ENCODE data around the gene GLI1. TPM values are rescaled to one million over a fixed set of nuclear protein-coding genes. Genes with fewer than 3 reads are reported as not detected.

GLI1 gene
- total and polyA plus RNA-seq, 2 of the 13 experiments (the other 11 are each of a cell fraction or from before 2014, with no cell fraction given), result 0.09 to 0.20 TPM

GRCh38 chr12:57434517-57435223, 24.9 kb upstream of the GLI1 start, which contains the start of gene INHBC (continued):
- 0 out of 2 replicates have a peak, but pooled peaks have one; percentile 39 for TF ChIP-seq NPAS2 (CRISPR knock-in tag; IDR thresholded peaks at IDR 0.05; ENCODE audit: borderline replicate concordance)
- no peak for TF ChIP-seq TRIM22 (IDR thresholded peaks at IDR 0.05)
- no peak for TF ChIP-seq BATF2 (CRISPR knock-in tag; IDR thresholded peaks at IDR 0.05)
- no peak for TF ChIP-seq ZNF256 (CRISPR knock-in tag; conservative IDR thresholded peaks at IDR 0.05)
- TF ChIP-seq EZH2 (conservative IDR thresholded peaks at IDR 0.05; ENCODE audit: low read depth, low read length), result no peak
- TF ChIP-seq NR2F1 (CRISPR knock-in tag; IDR thresholded peaks at IDR 0.05), result 0 out of 4 replicates have a peak, but pooled peaks of 1 of the 2 experiments have one; percentile 5
- TF ChIP-seq ZNF773 (CRISPR knock-in tag; IDR thresholded peaks at IDR 0.05; ENCODE audit: borderline replicate concordance), result no peak
- no peak for TF ChIP-seq RBM39 (IDR thresholded peaks at IDR 0.05; ENCODE audit: low read depth, low read length, poor library complexity, severe bottlenecking)
- TF ChIP-seq GTF2F1 (IDR thresholded peaks at IDR 0.05; ENCODE audit: low read length), result no peak
- TF ChIP-seq ASH2L (IDR thresholded peaks at IDR 0.05; ENCODE audit: insufficient read length, low read depth, low read length), result peak; percentile 41
- TF ChIP-seq ZFP90 (CRISPR knock-in tag; IDR thresholded peaks at IDR 0.05; ENCODE audit: borderline replicate concordance), result no peak
- TF ChIP-seq MLXIP (CRISPR knock-in tag; IDR thresholded peaks at IDR 0.05; ENCODE audit: borderline replicate concordance), result no peak
- TF ChIP-seq NR1H2 (CRISPR knock-in tag; IDR thresholded peaks at IDR 0.05; ENCODE audit: borderline replicate concordance, low read depth), result no peak
- no peak for TF ChIP-seq ZC3H13 (CRISPR knock-in tag; IDR thresholded peaks at IDR 0.05)
- no peak for TF ChIP-seq SIX4 (CRISPR knock-in tag; IDR thresholded peaks at IDR 0.05)
- no peak for TF ChIP-seq ZNF616 (CRISPR knock-in tag; IDR thresholded peaks at IDR 0.05; ENCODE audit: low read depth)
- TF ChIP-seq PLRG1 (conservative IDR thresholded peaks at IDR 0.05), result no peak
- TF ChIP-seq ISL2 (CRISPR knock-in tag; IDR thresholded peaks at IDR 0.05), result no peak
- no peak for TF ChIP-seq ZNF430 (CRISPR knock-in tag; IDR thresholded peaks at IDR 0.05)
- TF ChIP-seq NFKBIZ (CRISPR knock-in tag; IDR thresholded peaks at IDR 0.05), result no peak
- no peak for TF ChIP-seq HOXD1 (CRISPR knock-in tag; IDR thresholded peaks at IDR 0.05)
- TF ChIP-seq DMAP1 (CRISPR knock-in tag; IDR thresholded peaks at IDR 0.05), result no peak
- TF ChIP-seq ATF2 (CRISPR knock-in tag; IDR thresholded peaks at IDR 0.05), result no peak
- TF ChIP-seq ARNTL (CRISPR knock-in tag; IDR thresholded peaks at IDR 0.05), result peak; percentile 34; the same call in 1 of the 2 replicates
- TF ChIP-seq ARNT (IDR thresholded peaks at IDR 0.05), result no peak
- TF ChIP-seq ZNF549 (CRISPR knock-in tag; IDR thresholded peaks at IDR 0.05), result no peak

All from HepG2 (cell line).